Kidney (tissue), 14 donors: Measurements from ENCODE around the gene SLC35G1. TPM values are rescaled to one million over a fixed set of nuclear protein-coding genes. Genes with fewer than 3 reads are reported as not detected.

ENCODE experiments used
- DNase-seq, 5 donors: peaks; one replicate each; pipeline ENCODE4 v3.0.0-alpha.2; 2013 to 2020
- FAIRE-seq: peaks from 2 replicates; lab custom pipeline; 2012; peaks lifted over from hg19 to GRCh38; lab: Jason Lieb, UNC
- H3K27ac ChIP-seq, 2 donors: one replicate each; pipeline ENCODE4 v1.7.0; 2013; ENCODE audit warnings: low read depth in 2 of 2, low read length in 2 of 2, inconsistent platforms in 1 of 2
- H3K27me3 ChIP-seq: one replicate; pipeline ENCODE4 v1.7.1; 2013; ENCODE audit warnings: low read length, inconsistent platforms; ENCODE audit not compliant: control insufficient read depth, insufficient read depth
- H3K36me3 ChIP-seq, 3 donors: one replicate each; pipeline versions ENCODE4 v1.7.0 to v1.7.1; 2013; ENCODE audit warnings: low read length in 3 of 3, control low read depth in 1 of 3, inconsistent platforms in 1 of 3; ENCODE audit not compliant: insufficient read depth in 3 of 3, control insufficient read depth in 2 of 3
- H3K4me1 ChIP-seq, 3 donors: one replicate each; pipeline versions ENCODE4 v1.7.0 to v1.7.1; 2013; ENCODE audit warnings: low read length in 3 of 3, inconsistent platforms in 1 of 3, low read depth in 1 of 3; ENCODE audit not compliant: control insufficient read depth in 2 of 3, insufficient read depth in 2 of 3
- H3K4me3 ChIP-seq, 3 donors: one replicate each; pipeline versions ENCODE4 v1.7.0 to v1.8.1; 2013; ENCODE audit warnings: low read length in 3 of 3, control low read depth in 1 of 3, inconsistent platforms in 1 of 3
- H3K9ac ChIP-seq, 3 donors: one replicate each; pipeline versions ENCODE4 v1.7.0 to v1.7.1; 2013; ENCODE audit warnings: low read length in 3 of 3, control low read depth in 1 of 3, inconsistent platforms in 1 of 3
- H3K9me3 ChIP-seq, 3 donors: one replicate each; pipeline versions ENCODE4 v1.7.0 to v1.7.1; 2013; ENCODE audit warnings: low read length in 3 of 3, control low read depth in 1 of 3, inconsistent platforms in 1 of 3; ENCODE audit not compliant: control insufficient read depth in 2 of 3, insufficient read depth in 1 of 3
- intact Hi-C: fragments of 100-400 bp; cut with DNase I; formaldehyde crosslinking; loops from one replicate; pipeline ENCODE4 v1.11.1; 2022
- polyA plus RNA-seq: library from polyadenylated mRNA; stranded (reverse); fragments of 350-450 nt; fragmentation: Illumina TruSeq; extraction: RNeasy Lipid Tissue Mini Kit (QIAGEN cat#74804); gene quantifications from one replicate; pipeline ENCODE4 v1.2.3, GENCODE V29; 2014; ENCODE audit warnings: low read depth, low replicate concordance; ENCODE audit not compliant: insufficient read depth
- total RNA-seq: library from RNA; stranded (reverse); fragmentation: NEBNext Ultra II Directional; extraction: Animal tissue kit (Norgen Biotek cat#: 25700); gene quantifications from one replicate; pipeline ENCODE4 v1.2.1, GENCODE V29; 2021
- TF ChIP-seq, protein P1 (sequence below): IDR thresholded peaks from 3 replicates; pipeline ENCODE4 v1.5.1; 2012; ENCODE audit warnings: mild to moderate bottlenecking, moderate library complexity, borderline replicate concordance; ENCODE audit not compliant: insufficient read depth; ENCODE audit errors: extremely low read depth
- donor health status: control.
- donor health status: control.
- donor health status: control.
- donor health status: control.
- donor health status: control.
- donor health status: DM: yes; HTN: yes; CAD: no.
- donor health status: Normal renal cell carcinoma (clear cell type).

SLC35G1 gene
- total and polyA plus RNA-seq, 2 donors from 2014 or later, result 2.6 to 3.1 TPM

- H3K36me3 ChIP-seq, result no peaks in the 10 kb centered on the region
- FAIRE-seq (no peak), DNase-seq (no peak)
- no peak overlapping the region for H3K9ac ChIP-seq
- H3K27ac ChIP-seq, result no peak overlapping the region
- TF ChIP-seq, protein P1, sequence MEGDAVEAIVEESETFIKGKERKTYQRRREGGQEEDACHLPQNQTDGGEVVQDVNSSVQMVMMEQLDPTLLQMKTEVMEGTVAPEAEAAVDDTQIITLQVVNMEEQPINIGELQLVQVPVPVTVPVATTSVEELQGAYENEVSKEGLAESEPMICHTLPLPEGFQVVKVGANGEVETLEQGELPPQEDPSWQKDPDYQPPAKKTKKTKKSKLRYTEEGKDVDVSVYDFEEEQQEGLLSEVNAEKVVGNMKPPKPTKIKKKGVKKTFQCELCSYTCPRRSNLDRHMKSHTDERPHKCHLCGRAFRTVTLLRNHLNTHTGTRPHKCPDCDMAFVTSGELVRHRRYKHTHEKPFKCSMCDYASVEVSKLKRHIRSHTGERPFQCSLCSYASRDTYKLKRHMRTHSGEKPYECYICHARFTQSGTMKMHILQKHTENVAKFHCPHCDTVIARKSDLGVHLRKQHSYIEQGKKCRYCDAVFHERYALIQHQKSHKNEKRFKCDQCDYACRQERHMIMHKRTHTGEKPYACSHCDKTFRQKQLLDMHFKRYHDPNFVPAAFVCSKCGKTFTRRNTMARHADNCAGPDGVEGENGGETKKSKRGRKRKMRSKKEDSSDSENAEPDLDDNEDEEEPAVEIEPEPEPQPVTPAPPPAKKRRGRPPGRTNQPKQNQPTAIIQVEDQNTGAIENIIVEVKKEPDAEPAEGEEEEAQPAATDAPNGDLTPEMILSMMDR, result no peak
- H3K4me1 ChIP-seq, result no peaks in the 10 kb centered on the region
- intact Hi-C loops, result no loop called here
- H3K4me3 ChIP-seq, result no peak overlapping the region
- no peaks in the 10 kb centered on the region for H3K27me3 ChIP-seq
- H3K9me3 ChIP-seq, result no peaks in the 10 kb centered on the region
These were observed 43.5 kb upstream of the SLC35G1 start for GRCh38 chr10:93850031-93851015.

DNA sequence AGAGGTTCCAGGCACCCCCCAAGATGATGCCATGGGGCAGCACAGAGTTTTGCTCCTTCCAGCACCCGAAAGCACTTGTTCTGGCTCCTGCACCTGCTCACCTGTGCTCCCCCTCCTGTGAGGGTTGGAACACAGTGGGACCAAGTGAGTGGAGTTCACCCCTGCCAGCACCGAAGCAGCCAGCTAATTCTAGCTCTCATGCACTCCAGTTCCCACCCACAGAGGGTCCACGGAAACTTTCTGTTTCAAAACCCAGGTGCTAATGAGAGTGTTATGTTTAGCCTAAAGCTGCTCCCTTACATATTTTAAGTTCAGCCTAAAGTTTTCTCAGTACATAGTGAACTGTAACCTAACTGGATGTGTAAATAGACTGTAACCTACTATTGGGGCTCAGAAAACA is 42.6 kb upstream of the SLC35G1 start:
- H3K9ac ChIP-seq, result no peak overlapping the region
- FAIRE-seq, result no peak
- H3K36me3 ChIP-seq, result no peaks in the 10 kb centered on the region
- no peaks in the 10 kb centered on the region for H3K4me1 ChIP-seq
- H3K27me3 ChIP-seq, result no peaks in the 10 kb centered on the region
- no peak overlapping the region for H3K27ac ChIP-seq
- intact Hi-C loops, result no loop called here
- DNase-seq, result no peak
- H3K9me3 ChIP-seq, result no peaks in the 10 kb centered on the region
- TF ChIP-seq, protein P1, result no peak
- no peak overlapping the region for H3K4me3 ChIP-seq

GRCh38 chr10:93852476-93853095 is 41.2 kb upstream of the SLC35G1 start:
- Histone ChIP-seq H3K36me3 (no peaks in the 10 kb centered on the region), H3K9ac (no peak overlapping the region), H3K9me3 (no peaks in the 10 kb centered on the region), H3K27me3 (no peaks in the 10 kb centered on the region), H3K4me1 (no peaks in the 10 kb centered on the region), H3K4me3 (no peak overlapping the region), H3K27ac (no peak overlapping the region)
- TF ChIP-seq, protein P1, result no peak
- no peak for DNase-seq
- intact Hi-C loops, result no loop called here
- no peak for FAIRE-seq
